ENCODE data around the gene PRICKLE1. TPM values are rescaled to one million over a fixed set of nuclear protein-coding genes. Genes with fewer than 3 reads are reported as not detected.

The PRICKLE1 gene
- total RNA-seq, 1 donor from 2014 or later: 53.5 TPM

DNA sequence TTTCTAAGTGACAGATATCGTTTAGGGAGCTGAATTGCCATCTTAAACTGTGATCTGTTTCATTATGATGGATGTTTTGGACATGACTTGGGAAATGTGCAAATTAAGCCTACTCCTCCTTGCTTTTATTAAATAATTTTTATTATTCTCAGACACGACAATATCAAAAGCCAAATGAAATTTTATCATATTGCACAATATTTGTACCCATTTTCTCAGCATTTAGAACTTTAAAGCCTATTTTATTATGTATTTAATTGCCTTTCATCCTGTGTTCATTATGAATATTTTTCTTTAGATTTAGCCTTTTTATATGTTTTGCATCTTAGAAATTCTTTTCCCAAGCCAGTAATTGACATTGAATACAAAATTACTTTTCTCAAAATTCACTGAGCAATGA lies 160.7 kb downstream of the PRICKLE1 start:
- H3K9me3 Mint-ChIP-seq (ENCODE audit: low read depth): no peaks in the 10 kb centered on the region
- H3K4me3 Mint-ChIP-seq (ENCODE audit: low read depth): no peak overlapping the region
- no peak overlapping the region for H3K27ac Mint-ChIP-seq
- no peaks in the 10 kb centered on the region for H3K27me3 Mint-ChIP-seq
- DNase-seq (ENCODE audit: low spot score, unreplicated experiment): no peak
- TF ChIP-seq CTCF (IDR thresholded peaks at IDR 0.05; ENCODE audit: unreplicated experiment): no peak
- H3K36me3 Mint-ChIP-seq (ENCODE audit: insufficient read depth): peaks cover 15% of the 10 kb centered on the region
- H3K4me1 Mint-ChIP-seq (ENCODE audit: low read depth): no peaks in the 10 kb centered on the region

GRCh38 chr12:42426746-42427145 lies 162.8 kb downstream of the PRICKLE1 start:
- Mint-ChIP-seq H3K27me3 (no peaks in the 10 kb centered on the region), H3K4me3 (ENCODE audit: low read depth) (no peak overlapping the region), H3K36me3 (ENCODE audit: insufficient read depth) (peaks cover 11% of the 10 kb centered on the region), H3K9me3 (ENCODE audit: low read depth) (no peaks in the 10 kb centered on the region), H3K27ac (no peak overlapping the region), H3K4me1 (ENCODE audit: low read depth) (no peaks in the 10 kb centered on the region)
- no peak for TF ChIP-seq CTCF (IDR thresholded peaks at IDR 0.05; ENCODE audit: unreplicated experiment)
- no peak for DNase-seq (ENCODE audit: low spot score, unreplicated experiment)

DNA sequence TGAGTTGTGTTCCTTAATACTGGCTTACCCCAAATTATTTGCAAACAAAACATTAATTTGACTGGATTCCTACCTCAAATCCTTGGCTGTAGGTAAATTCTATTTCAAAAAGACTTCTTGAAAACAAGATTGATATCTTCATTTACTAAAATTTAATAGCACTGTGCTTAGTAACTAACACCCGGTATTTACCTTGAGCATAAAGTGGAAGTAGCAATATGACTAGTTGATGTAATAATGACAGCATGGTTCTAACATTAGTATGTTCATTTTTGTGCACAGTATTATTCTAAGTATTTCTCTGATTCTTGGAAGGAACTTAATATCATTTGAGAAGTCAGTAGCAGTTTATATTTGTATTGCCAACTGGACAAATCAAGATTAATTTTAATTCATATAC lies 166.8 kb downstream of the PRICKLE1 start:
- DNase-seq (ENCODE audit: low spot score, unreplicated experiment): no peak
- Mint-ChIP-seq H3K4me3 (ENCODE audit: low read depth) (no peak overlapping the region), H3K36me3 (ENCODE audit: insufficient read depth) (peaks cover 8% of the 10 kb centered on the region), H3K27ac (no peak overlapping the region), H3K27me3 (no peaks in the 10 kb centered on the region), H3K4me1 (ENCODE audit: low read depth) (no peaks in the 10 kb centered on the region), H3K9me3 (ENCODE audit: low read depth) (no peaks in the 10 kb centered on the region)
- TF ChIP-seq CTCF (IDR thresholded peaks at IDR 0.05; ENCODE audit: unreplicated experiment): no peak

GRCh38 chr12:42421844-42422779 lies 167.4 kb downstream of the PRICKLE1 start:
- Mint-ChIP-seq H3K27ac (no peak overlapping the region), H3K27me3 (no peaks in the 10 kb centered on the region), H3K9me3 (ENCODE audit: low read depth) (no peaks in the 10 kb centered on the region), H3K4me3 (ENCODE audit: low read depth) (no peak overlapping the region), H3K36me3 (ENCODE audit: insufficient read depth) (peaks cover 2% of the 10 kb centered on the region), H3K4me1 (ENCODE audit: low read depth) (no peaks in the 10 kb centered on the region)
- TF ChIP-seq CTCF (IDR thresholded peaks at IDR 0.05; ENCODE audit: unreplicated experiment): no peak
- DNase-seq (ENCODE audit: low spot score, unreplicated experiment): no peak

- H3K4me3 Mint-ChIP-seq (ENCODE audit: low read depth): no peak overlapping the region
- no peaks in the 10 kb centered on the region for H3K27me3 Mint-ChIP-seq
- no peak overlapping the region for H3K27ac Mint-ChIP-seq
- no peaks in the 10 kb centered on the region for H3K9me3 Mint-ChIP-seq (ENCODE audit: low read depth)
- no peak for DNase-seq (ENCODE audit: low spot score, unreplicated experiment)
- H3K4me1 Mint-ChIP-seq (ENCODE audit: low read depth): peaks cover 2% of the 10 kb centered on the region
- TF ChIP-seq CTCF (IDR thresholded peaks at IDR 0.05; ENCODE audit: unreplicated experiment): no peak
- H3K36me3 Mint-ChIP-seq (ENCODE audit: insufficient read depth): peaks cover 2% of the 10 kb centered on the region
These were observed 169.2 kb downstream of the PRICKLE1 start for GRCh38 chr12:42420395-42420794.

Measured in progenitor cell of endocrine pancreas (in vitro differentiated cells).